Right renal cortex interstitium (tissue), 3 donors: ENCODE results near the gene TBC1D4. TPM values are rescaled to one million over a fixed set of nuclear protein-coding genes. Genes with fewer than 3 reads are reported as not detected.

Source experiments
- DNase-seq, 3 donors: peaks; one replicate each; pipeline ENCODE4 v3.0.0-alpha.2; 2013; ENCODE audit warnings: low read depth in 3 of 3, low spot score in 2 of 3
- polyA plus RNA-seq, 3 donors: library from polyadenylated mRNA; unstranded; fragments of 120-200 nt; gene quantifications; one replicate each; pipeline ENCODE4 v1.2.1, GENCODE V29; 2013; ENCODE audit not compliant: insufficient read length in 3 of 3

Gene TBC1D4
- 10 to 100 TPM; 49.1 to 56.6 (median 53.3) TPM for polyA plus RNA-seq

GRCh38 chr13:75482070-75482819 is at the start of gene TBC1D4:
TBC1D4 (minus strand) TSS chr13:75482169; CDS start chr13:75481767, 402 bp downstream.
- peak; percentile 70 to 80 (median 80) for DNase-seq

- no peak for DNase-seq
Measured at GRCh38 chr13:75530549-75530961, 48.6 kb upstream of the TBC1D4 start.

GRCh38 chr13:75521956-75522355 is 40.0 kb upstream of the TBC1D4 start:
- no peak for DNase-seq

GRCh38 chr13:75518439-75519088 is 36.6 kb upstream of the TBC1D4 start:
- DNase-seq = no peak

GRCh38 chr13:75514080-75514995 is 32.4 kb upstream of the TBC1D4 start:
- no peak for DNase-seq

- no peak for DNase-seq
Measured at GRCh38 chr13:75513271-75513670, 31.3 kb upstream of the TBC1D4 start.

GRCh38 chr13:75512253-75512652 is 30.3 kb upstream of the TBC1D4 start:
- no peak for DNase-seq

- no peak for DNase-seq
Measured at GRCh38 chr13:75511051-75511625, 29.2 kb upstream of the TBC1D4 start.

- DNase-seq = no peak
Measured at GRCh38 chr13:75508002-75508548, 26.1 kb upstream of the TBC1D4 start.

- no peak for DNase-seq
Measured at GRCh38 chr13:75507027-75508001, 25.3 kb upstream of the TBC1D4 start.

GRCh38 chr13:75506018-75506417 is 24.0 kb upstream of the TBC1D4 start:
- DNase-seq = no peak

- no peak for DNase-seq
Measured at GRCh38 chr13:75505327-75505726, 23.4 kb upstream of the TBC1D4 start.

- no peak for DNase-seq
Measured at GRCh38 chr13:75495938-75496337, 14.0 kb upstream of the TBC1D4 start.

GRCh38 chr13:75494491-75494890 is 12.5 kb upstream of the TBC1D4 start:
- no peak for DNase-seq

GRCh38 chr13:75493156-75493555 is 11.2 kb upstream of the TBC1D4 start:
- no peak for DNase-seq

GRCh38 chr13:75492389-75492788 is 10.4 kb upstream of the TBC1D4 start:
- no peak for DNase-seq

- no peak for DNase-seq
Measured at GRCh38 chr13:75491376-75491775, 9.4 kb upstream of the TBC1D4 start.

GRCh38 chr13:75489502-75490263 is 7.7 kb upstream of the TBC1D4 start:
- DNase-seq = no peak
